Astrocyte of the cerebellum (primary cell): ENCODE data around the gene TCF4.

Experiments
- DNase-seq: peaks from one replicate; pipeline ENCODE4 v3.0.0-alpha.2; 2011; ENCODE audit warnings: low read depth
- H3K4me3 ChIP-seq: 2 replicates; pipeline ENCODE4 v1.5.1; 2011; ENCODE audit warnings: mild to moderate bottlenecking, low read depth, low read length, moderate library complexity
- CTCF ChIP-seq: IDR thresholded peaks from 2 replicates; pipeline ENCODE4 v1.5.1; 2012; ENCODE audit warnings: low read length, low read depth, moderate library complexity, mild to moderate bottlenecking; ENCODE audit errors: missing control alignments
- in situ Hi-C: cut with HindIII; loops from 2 replicates; pipeline ENCODE4 v1.10.0; 2017; ENCODE audit warnings: low sequenced_read_pairs

Gene TCF4

GRCh38 chr18:55550471-55550870 is 37.5 kb downstream of the TCF4 start:
- in situ Hi-C loops, result no loop called here
- no peak for TF ChIP-seq CTCF
- DNase-seq, result no peak
- no peak overlapping the region for H3K4me3 ChIP-seq

GRCh38 chr18:55549474-55550104 is 38.4 kb downstream of the TCF4 start:
- no peak overlapping the region for H3K4me3 ChIP-seq
- DNase-seq, result no peak
- in situ Hi-C loops, result no loop called here
- no peak for TF ChIP-seq CTCF

GRCh38 chr18:55547705-55548056 is 40.3 kb downstream of the TCF4 start:
- H3K4me3 ChIP-seq, result no peak overlapping the region
- DNase-seq, result no peak
- TF ChIP-seq CTCF, result no peak
- in situ Hi-C loops, result no loop called here

GRCh38 chr18:55546851-55547704 is 40.9 kb downstream of the TCF4 start:
- in situ Hi-C loops, result no loop called here
- H3K4me3 ChIP-seq, result peak overlapping the region; percentile 11
- peak; percentile 86 for DNase-seq
- no peak for TF ChIP-seq CTCF

GRCh38 chr18:55544014-55544413 is 44.0 kb downstream of the TCF4 start:
- TF ChIP-seq CTCF, result no peak
- H3K4me3 ChIP-seq, result no peak overlapping the region
- in situ Hi-C loops, result no loop called here
- no peak for DNase-seq

GRCh38 chr18:55543130-55543704 is 44.8 kb downstream of the TCF4 start:
- H3K4me3 ChIP-seq, result no peak overlapping the region
- TF ChIP-seq CTCF, result no peak
- in situ Hi-C loops, result no loop called here
- DNase-seq, result no peak
